VCaP (cell line): Measurements from ENCODE around the gene ROR1.

Source experiments
- H3K27ac ChIP-seq: fragments of 450-650 bp; 2 replicates; pipeline ENCODE4 v1.5.1; 2017
- CTCF ChIP-seq: fragments of 450-650 bp; conservative IDR thresholded peaks from 2 replicates; pipeline ENCODE4 v1.5.1; 2017; ENCODE audit warnings: mild to moderate bottlenecking, moderate library complexity

ROR1 gene

GRCh38 chr1:63950023-63950422 is 176.2 kb downstream of the ROR1 start:
- TF ChIP-seq CTCF = no peak
- H3K27ac ChIP-seq = no peak overlapping the region

DNA sequence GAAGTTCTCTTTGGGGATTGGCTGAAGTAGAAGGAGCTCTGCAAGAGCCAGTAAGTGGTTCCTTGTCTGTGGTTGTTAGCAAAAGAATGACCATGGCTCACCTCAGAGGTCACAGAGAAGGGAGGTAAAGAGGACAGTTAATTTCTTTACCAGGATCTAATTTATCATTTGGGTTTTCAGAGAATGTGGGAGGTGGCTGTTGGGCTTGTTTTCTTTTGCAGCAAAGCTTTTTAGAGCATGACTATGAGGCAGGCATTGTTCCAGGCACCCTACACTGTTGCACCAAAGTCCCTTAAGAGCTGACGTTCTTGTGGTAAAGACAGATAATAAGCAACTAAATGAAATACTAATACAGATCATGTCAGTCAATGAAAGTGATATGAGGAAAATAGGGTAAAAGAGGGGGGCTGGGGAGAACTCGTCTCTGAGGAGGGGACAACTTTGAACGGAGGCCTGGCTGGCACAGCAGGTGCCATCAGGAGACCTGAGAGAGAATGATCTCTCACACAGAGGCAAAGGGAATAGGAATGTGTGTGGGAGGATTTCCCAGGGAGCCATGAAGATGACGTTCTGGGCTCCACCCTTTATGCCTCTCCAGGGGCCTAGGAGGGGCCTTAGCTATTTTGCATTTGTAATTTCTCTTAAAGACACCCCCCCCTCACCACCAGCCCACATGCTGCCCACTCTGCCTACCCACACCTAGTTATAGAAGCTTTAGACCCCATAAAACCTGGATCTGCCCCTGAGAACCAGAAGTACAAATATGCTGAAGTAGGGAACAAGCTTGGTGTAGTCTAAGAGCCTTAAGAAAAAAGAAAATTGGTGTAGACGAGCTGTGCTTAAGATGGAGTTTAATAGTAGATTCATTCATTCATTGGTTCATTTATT is 177.5 kb downstream of the ROR1 start:
- TF ChIP-seq CTCF = no peak
- H3K27ac ChIP-seq = no peak overlapping the region

- no peak overlapping the region for H3K27ac ChIP-seq
- no peak for TF ChIP-seq CTCF
Observed at GRCh38 chr1:63954187-63954586, 180.4 kb downstream of the ROR1 start.

GRCh38 chr1:63955370-63956145 is 181.7 kb downstream of the ROR1 start:
- TF ChIP-seq CTCF = no peak
- no peak overlapping the region for H3K27ac ChIP-seq

DNA sequence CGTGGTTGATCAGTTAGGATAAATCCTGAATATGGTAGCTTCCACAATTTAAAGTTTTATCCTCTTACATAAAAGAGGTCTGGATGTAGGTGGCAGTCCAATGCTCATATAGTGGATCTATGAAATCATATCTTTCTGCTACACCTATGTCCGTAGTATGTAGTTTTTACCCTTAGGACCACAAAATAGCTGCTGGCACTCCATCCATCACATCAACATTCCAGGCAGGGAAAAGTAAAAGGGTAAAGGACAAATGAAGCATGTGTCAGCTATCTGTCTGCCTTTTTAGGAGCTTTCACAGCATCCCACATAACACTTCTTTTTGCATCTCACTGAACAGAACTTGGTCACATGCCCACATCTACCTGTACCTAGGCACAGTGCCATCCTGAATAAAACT is 184.7 kb downstream of the ROR1 start:
- no peak for TF ChIP-seq CTCF
- H3K27ac ChIP-seq = no peak overlapping the region

- no peak overlapping the region for H3K27ac ChIP-seq
- TF ChIP-seq CTCF = no peak
Observed at GRCh38 chr1:63960326-63960725, 186.5 kb downstream of the ROR1 start.

DNA sequence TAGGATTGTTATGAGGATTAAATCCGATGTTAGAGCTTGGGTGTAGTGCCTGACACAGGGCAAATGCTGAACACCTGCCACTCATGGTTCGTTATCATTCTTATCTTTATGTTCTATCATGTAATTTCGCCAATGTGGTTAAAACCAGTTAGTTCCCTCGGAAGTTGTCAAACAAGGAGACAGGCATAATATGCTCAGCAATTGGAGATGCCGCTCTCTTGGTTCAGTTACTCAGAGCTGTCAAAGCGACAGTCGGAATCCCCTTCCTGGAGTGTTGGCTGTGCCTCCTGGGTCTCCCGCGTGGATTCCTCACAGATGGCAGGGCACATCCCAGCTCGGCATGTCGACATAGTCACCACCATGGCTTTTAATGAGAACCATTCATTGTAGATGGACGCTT is 192.2 kb downstream of the ROR1 start:
- no peak for TF ChIP-seq CTCF
- no peak overlapping the region for H3K27ac ChIP-seq
